ENCODE data around the gene DDO.

GRCh38 chr6:110389689-110390382 lies 25.5 kb downstream of the DDO start:
- TF ChIP-seq POLR2A (IDR thresholded peaks at IDR 0.05) (no peak), CTCF (IDR thresholded peaks at IDR 0.05) (no peak)
